ENCODE data around the gene TTC28. TPM values are rescaled to one million over a fixed set of nuclear protein-coding genes. Genes with fewer than 3 reads are reported as not detected.
"Not testable (repeated sequence)": the region's sequence is repeated elsewhere in the genome, so short reads cannot be mapped to it uniquely, and the experiment has no call there.

Gene TTC28
- 1.3 and 2.2 TPM in 2 replicates for total RNA-seq

DNA sequence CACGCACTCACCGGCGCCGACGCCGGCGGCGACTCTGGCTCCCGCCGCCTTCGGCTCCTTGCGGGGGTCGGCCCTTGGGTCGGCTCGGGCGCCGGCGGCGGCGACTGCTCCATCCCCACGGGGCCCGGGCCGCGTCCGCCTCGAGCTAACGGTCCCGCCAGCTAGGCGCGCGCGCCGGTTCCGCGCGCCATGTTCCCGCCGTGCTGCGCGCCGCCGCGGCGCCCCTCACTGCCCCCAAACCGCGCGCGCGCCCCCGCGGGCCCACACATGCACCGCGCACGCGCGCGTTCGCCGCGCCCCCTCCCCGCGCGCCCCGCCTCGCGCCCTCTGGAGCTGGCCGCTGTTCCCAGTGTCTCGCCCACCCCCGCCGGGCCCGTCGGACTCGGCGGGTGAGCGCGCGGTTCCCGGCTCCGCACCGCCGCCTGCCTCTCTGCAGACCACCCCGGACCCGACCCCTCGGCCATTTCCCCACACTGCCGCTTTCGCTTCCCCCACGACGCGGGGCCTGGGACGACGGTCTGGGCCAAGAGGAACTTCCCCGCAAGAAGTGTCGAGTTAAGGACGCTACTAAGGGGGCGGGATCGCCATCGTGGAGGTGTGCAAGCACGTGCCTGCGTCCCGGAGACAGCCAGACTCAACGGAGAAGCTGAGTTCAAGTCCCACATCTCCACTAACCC, at the start of gene TTC28:
TSS of gene TTC28 (minus strand) at position 230 of the 677 bp plus-strand sequence. CDS start at position 113, 117 bp downstream.
- H3K27ac Mint-ChIP-seq; H3K9me3 Mint-ChIP-seq; H3K36me3 Mint-ChIP-seq (ENCODE audit: low read depth): not testable (repeated sequence)
- intact Hi-C loops (cut with micrococcal nuclease) = loop anchor here (10.0 kb wide), 1 partner anchor 275 kb away; no protein-coding TSS in a partner anchor
- Mint-ChIP-seq H3K4me3 (peak within 1 kb of the TSS; percentile 81), H3K27me3 (peaks cover 70% of the 10 kb centered on the region), H3K4me1 (peaks cover 14% of the 10 kb centered on the region)
- DNase-seq = peak; percentile 71

DNA sequence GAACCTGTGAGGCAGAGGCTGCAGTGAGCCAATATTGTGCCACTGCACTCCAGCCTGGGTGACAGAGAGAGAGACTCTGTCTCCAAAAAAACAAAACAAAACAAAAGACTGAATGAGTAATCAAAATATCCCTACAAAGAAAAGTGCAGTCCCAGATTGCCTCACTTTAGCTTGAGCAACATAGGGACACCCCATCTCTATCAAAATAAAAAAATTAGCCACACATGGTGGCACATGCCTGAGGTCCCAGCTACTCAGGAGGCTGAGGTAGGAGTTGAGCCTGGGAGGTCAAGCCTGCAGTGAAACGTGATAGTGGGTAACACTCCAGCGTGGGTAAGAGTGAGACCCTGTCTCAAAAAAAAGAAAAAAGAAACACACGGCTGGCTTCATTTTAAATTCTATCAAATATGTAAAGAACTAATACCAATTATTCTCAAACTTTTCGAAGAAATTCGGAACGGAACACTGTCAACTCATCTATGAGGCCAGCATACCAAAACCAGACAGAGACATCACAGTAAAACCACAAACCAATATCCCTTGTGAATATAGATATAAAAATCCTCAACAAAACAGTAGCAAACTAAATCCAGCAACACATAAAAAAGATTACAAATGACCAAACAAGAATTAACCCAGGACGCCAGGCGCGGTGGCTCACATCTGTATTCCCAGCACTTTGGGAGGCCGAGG, 49.1 kb upstream of the TTC28 start:
- H3K9me3 Mint-ChIP-seq = no peaks in the 10 kb centered on the region
- H3K36me3 Mint-ChIP-seq (ENCODE audit: low read depth) = peaks cover 46% of the 10 kb centered on the region
- H3K27ac Mint-ChIP-seq = no peak overlapping the region
- H3K27me3 Mint-ChIP-seq = no peaks in the 10 kb centered on the region
- DNase-seq = no peak
- intact Hi-C loops (cut with micrococcal nuclease) = no loop called here
- no peak overlapping the region for H3K4me3 Mint-ChIP-seq
- H3K4me1 Mint-ChIP-seq = peaks cover 2% of the 10 kb centered on the region

DNA sequence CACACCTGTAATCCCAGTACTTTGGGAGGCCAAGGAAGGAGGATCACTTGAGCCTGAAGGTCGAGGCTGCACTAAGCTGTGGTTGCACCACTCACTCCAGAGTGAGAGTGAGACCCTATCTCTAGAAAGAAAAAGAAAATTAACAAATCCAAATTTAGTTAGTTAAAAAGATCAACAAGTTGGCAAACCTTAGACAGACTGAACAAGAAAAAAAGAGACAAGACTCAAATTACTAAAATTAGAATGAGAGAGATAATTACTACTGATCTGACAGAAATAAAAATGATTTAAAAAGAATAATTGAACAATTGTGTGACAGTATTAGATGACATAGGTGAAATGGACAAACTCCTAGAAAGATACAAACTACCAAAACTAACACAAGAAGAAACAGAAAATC, 48.4 kb upstream of the TTC28 start:
- Mint-ChIP-seq H3K4me1 (peaks cover 2% of the 10 kb centered on the region), H3K4me3 (no peak overlapping the region), H3K27ac (no peak overlapping the region), H3K36me3 (ENCODE audit: low read depth) (peaks cover 45% of the 10 kb centered on the region), H3K27me3 (no peaks in the 10 kb centered on the region), H3K9me3 (no peaks in the 10 kb centered on the region)
- intact Hi-C loops (cut with micrococcal nuclease) = no loop called here
- DNase-seq = no peak

DNA sequence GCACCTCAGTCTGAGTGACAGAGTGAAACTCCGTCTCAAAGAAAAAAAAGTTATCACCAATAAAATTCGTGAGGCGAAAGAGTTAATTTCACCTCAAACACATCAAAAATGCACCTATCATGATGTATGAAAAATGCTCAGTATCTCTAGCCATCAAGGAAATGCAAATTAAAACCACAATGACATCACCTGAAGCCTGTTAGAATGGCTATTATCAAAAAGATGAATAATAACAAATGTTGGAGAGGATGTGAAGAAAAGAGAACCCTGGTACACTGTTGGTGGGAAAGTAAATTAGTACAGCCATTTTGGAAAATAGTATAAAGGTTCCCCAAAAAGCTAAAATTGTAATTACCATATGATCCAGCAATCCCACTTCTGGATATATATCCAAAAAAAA, 38.4 kb upstream of the TTC28 start:
- DNase-seq = no peak
- Mint-ChIP-seq H3K36me3 (ENCODE audit: low read depth) (peaks cover 34% of the 10 kb centered on the region), H3K4me3 (no peak overlapping the region), H3K27ac (no peak overlapping the region), H3K4me1 (peaks cover 12% of the 10 kb centered on the region), H3K9me3 (no peaks in the 10 kb centered on the region), H3K27me3 (no peaks in the 10 kb centered on the region)
- intact Hi-C loops (cut with micrococcal nuclease) = no loop called here

DNA sequence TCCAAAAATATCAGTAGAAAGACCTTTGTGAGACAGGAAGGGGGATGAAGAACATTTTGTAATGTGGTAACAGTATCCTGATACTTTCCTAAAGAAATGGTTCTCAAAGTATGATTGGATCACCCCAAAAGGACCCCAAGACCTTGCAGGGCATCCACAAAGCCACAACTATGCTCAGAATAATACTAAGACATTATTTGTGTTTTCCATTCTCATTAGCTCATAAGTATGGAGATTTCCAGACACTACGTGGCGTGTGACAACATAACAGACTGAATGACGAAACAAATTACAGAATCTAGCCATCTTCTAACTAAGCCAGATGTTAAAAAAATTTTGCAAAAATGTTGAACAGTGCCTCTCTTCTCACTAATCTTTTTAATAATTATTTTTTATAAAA, 37.0 kb upstream of the TTC28 start:
- Mint-ChIP-seq H3K4me3 (no peak overlapping the region), H3K4me1 (peaks cover 12% of the 10 kb centered on the region), H3K27me3 (no peaks in the 10 kb centered on the region), H3K27ac (no peak overlapping the region), H3K36me3 (ENCODE audit: low read depth) (peaks cover 41% of the 10 kb centered on the region), H3K9me3 (no peaks in the 10 kb centered on the region)
- intact Hi-C loops (cut with micrococcal nuclease) = no loop called here
- DNase-seq = no peak

DNA sequence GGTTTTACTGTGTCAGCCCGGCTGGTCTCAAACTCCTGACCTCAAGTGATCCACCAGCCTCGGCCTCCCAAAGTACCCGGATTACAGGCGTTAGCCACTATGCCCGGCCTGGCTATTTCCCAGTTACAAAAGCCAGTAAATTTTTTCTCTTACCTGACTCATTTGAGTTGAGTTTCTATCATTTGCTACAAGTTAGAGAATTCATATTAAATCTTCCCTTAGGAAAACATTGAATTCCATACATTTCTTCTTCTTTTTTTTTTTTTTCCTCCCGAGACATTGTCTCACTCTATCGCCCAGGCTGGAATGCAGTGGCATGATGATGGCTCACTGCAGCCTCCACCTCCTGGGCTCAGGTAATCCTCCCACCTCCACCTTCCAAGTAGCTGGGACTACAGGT, 36.0 kb upstream of the TTC28 start:
- DNase-seq = no peak
- no peaks in the 10 kb centered on the region for H3K9me3 Mint-ChIP-seq
- H3K27me3 Mint-ChIP-seq = no peaks in the 10 kb centered on the region
- intact Hi-C loops (cut with micrococcal nuclease) = no loop called here
- H3K36me3 Mint-ChIP-seq (ENCODE audit: low read depth) = peaks cover 48% of the 10 kb centered on the region
- H3K4me3 Mint-ChIP-seq = no peak overlapping the region
- no peak overlapping the region for H3K27ac Mint-ChIP-seq
- H3K4me1 Mint-ChIP-seq = peaks cover 14% of the 10 kb centered on the region

DNA sequence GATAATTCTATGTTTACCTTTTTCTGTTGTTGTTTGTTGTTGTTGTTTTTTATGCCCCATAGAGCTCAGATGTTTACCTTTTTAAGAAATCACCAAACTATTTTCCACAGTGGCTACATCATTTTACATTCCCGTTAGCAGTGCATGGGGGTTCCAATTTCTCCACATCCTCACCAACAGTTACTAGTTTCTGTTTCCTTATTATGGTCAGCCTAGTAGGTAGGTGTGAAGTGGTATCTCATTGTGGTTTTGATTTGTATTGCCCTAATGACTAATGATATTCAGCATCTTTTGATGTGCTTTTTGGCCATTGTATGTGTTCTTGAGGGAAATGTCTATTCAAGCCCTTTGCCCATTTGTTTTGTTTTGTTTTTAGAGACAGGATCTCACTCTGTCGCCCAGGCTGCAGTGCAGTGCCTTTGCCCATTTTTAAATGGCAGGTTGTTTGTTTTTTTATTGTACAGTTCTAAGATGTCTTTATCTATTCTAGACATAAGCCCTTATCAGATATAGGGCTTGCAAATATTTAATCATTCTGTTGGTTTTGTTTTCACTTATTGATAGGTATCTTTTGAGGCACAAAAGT, 34.5 kb upstream of the TTC28 start:
- Mint-ChIP-seq H3K36me3 (ENCODE audit: low read depth) (peaks cover 49% of the 10 kb centered on the region), H3K9me3 (no peaks in the 10 kb centered on the region), H3K27me3 (no peaks in the 10 kb centered on the region), H3K27ac (no peak overlapping the region), H3K4me1 (peaks cover 14% of the 10 kb centered on the region), H3K4me3 (no peak overlapping the region)
- no peak for DNase-seq
- intact Hi-C loops (cut with micrococcal nuclease) = no loop called here

DNA sequence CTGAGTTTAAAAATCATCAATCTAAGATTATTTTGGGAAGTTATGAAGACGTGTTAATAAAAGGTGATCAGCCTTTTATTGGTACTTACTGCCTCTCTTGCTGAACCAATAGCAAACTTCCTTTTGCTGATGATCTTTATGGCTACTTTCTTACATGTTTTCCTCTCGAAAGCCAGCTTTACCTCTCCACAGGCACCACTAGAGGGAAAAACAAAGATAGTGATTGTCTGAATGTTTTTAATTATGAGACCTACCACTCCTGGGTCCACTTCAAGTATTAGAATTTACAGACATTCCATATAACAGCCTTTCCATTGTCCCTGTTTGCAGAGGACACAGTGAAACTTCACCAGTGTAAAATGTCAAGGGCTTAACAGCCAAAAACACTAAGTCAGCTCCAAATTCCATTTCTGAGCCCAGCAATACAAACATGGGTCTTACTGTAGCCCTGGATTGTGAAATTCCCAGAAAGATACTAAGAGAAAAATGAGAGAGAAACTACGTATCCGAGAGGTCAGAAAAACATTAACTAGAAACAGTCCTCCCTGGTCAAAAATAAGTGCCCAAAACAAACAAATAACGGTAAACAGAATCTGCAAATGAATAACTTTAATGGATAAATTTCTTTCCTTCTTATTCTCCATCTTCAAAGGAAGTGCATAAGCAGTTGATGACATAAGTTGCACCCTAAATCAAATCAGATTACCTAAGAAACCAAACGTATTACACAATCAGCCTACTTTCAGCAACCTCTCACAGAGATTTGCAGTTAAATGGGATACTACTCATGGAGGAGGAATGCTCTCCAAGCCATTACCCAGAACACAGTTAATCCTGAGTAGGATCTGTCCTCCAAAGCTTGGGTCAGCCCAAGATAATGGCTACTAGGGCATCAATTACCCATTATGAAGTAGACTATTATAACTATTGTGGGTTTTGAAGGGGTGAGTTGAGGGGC, 32.5 kb upstream of the TTC28 start:
- no peak for DNase-seq
- Mint-ChIP-seq H3K27ac (no peak overlapping the region), H3K27me3 (no peaks in the 10 kb centered on the region), H3K9me3 (no peaks in the 10 kb centered on the region), H3K4me1 (peaks cover 10% of the 10 kb centered on the region), H3K4me3 (no peak overlapping the region), H3K36me3 (ENCODE audit: low read depth) (peaks cover 52% of the 10 kb centered on the region)
- intact Hi-C loops (cut with micrococcal nuclease) = no loop called here

DNA sequence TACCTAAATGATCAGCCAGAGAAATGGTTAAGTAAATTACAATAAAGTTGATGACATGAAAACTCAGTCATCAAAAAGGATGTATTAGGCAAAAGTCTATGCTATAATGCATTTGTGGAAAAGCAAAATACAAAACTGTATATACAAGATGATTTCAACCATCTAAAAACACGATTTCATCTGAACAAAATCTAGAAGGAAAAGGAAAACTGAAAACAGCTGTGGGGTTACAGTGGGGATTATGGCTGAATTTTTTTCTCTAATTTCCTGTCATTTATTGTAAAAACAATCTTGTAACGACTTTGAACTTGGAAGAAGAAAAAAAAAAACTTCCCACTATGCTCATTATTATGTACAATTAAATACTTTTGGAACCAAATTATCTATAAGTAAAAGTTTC, 31.7 kb upstream of the TTC28 start:
- H3K36me3 Mint-ChIP-seq (ENCODE audit: low read depth) = peaks cover 50% of the 10 kb centered on the region
- H3K4me1 Mint-ChIP-seq = peaks cover 10% of the 10 kb centered on the region
- no peak for DNase-seq
- H3K27me3 Mint-ChIP-seq = no peaks in the 10 kb centered on the region
- H3K4me3 Mint-ChIP-seq = no peak overlapping the region
- intact Hi-C loops (cut with micrococcal nuclease) = no loop called here
- H3K9me3 Mint-ChIP-seq = no peaks in the 10 kb centered on the region
- H3K27ac Mint-ChIP-seq = no peak overlapping the region

DNA sequence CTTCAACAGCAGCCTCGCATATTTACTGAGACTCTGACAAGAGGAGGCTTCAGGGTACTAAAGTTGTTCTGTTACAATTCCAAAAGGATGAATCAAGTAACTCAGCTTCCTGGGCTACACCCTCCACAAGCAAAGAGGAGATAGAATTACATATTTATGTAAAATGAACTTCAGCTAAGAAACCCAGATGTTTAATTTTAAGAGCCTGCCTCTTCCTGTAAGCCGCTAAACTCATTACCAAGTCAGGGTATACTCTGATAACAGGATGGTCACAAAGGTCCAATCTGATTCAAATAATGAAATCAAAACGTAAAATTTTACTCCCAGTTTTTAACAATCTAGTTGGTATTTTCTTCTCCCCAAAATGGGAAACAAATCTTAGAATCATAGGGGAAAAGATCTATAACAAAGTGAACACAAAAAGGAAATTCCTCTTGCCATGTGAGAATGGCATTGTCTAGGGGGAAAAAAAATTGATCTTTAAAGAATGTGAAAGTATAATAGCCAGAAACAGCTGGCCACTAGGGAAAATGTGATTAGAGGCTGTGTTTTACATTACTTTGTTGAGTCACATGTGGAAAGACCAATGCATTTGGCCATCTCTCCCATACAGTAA, 31.0 kb upstream of the TTC28 start:
- H3K27ac Mint-ChIP-seq = no peak overlapping the region

DNA sequence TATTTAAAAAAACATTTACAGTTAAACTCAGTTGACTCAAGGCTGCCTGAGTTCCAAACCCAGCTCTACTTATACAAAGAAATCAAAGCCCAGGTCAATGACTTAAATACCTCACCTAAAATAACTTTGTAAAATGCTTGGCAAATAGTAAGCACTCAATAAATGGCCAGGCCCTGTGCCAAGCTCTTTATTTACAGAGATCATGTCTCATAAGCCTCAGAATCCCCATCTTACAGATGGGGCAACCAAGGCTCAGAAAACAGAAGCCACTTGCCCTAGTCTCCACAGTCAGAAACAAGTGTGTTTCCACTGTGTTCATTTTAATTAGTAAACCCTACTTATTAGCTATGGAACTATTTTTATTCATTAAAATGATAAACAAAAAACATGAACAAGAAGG, 30.5 kb upstream of the TTC28 start:
- DNase-seq = no peak
- Mint-ChIP-seq H3K27ac (no peak overlapping the region), H3K36me3 (ENCODE audit: low read depth) (peaks cover 49% of the 10 kb centered on the region), H3K27me3 (no peaks in the 10 kb centered on the region), H3K4me1 (peaks cover 10% of the 10 kb centered on the region), H3K9me3 (no peaks in the 10 kb centered on the region), H3K4me3 (no peak overlapping the region)
- intact Hi-C loops (cut with micrococcal nuclease) = no loop called here

More for the DNA sequence above, 31.0 kb upstream of the TTC28 start:
- no peak for DNase-seq
- Mint-ChIP-seq H3K27me3 (no peaks in the 10 kb centered on the region), H3K4me3 (no peak overlapping the region), H3K9me3 (no peaks in the 10 kb centered on the region), H3K4me1 (peaks cover 10% of the 10 kb centered on the region), H3K36me3 (ENCODE audit: low read depth) (peaks cover 50% of the 10 kb centered on the region)
- intact Hi-C loops (cut with micrococcal nuclease) = no loop called here

DNA sequence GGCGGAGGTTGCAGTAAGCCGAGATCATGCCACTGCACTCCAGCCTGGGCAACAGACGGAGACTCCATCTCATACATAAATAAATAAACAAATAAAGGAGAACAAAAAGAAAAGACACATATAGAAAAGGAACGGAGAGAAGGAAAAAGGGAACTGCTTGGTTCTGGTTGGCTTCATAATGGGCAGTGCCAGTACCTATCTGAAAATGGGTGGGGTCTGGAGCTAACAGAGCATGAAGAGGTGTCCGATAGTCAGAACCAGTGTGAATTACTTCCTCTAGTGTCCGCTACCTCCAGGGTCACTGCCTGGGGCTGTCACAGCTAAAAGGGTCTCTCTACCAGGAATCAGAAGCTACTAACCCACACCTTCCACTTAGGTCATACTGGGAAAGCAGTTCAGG, 27.2 kb upstream of the TTC28 start:
- peaks cover 1% of the 10 kb centered on the region for H3K4me1 Mint-ChIP-seq
- peaks cover 46% of the 10 kb centered on the region for H3K36me3 Mint-ChIP-seq (ENCODE audit: low read depth)
- H3K27me3 Mint-ChIP-seq = no peaks in the 10 kb centered on the region
- no peaks in the 10 kb centered on the region for H3K9me3 Mint-ChIP-seq
- DNase-seq = no peak
- no peak overlapping the region for H3K27ac Mint-ChIP-seq
- intact Hi-C loops (cut with micrococcal nuclease) = no loop called here
- no peak overlapping the region for H3K4me3 Mint-ChIP-seq

DNA sequence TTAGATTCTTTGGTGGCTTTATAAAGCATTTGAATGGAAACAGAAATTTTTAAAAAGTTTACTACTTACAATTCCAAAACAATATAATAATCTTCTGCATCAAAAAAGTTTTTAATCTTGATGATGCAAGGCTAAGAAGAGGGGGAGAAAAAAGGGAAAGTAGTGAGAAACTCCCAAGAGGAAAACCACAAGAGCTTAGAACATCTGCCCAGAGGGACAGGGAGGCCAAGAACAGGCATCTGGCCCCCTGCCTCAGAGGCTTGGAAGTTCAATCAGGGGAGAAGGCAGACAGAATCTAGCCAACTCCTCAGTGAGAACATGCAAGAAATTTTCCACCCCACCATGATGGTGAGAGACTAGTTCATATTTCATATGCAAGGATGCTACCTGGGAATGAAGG, 23.8 kb upstream of the TTC28 start:
- Mint-ChIP-seq H3K27ac (no peak overlapping the region), H3K4me3 (no peak overlapping the region), H3K9me3 (no peaks in the 10 kb centered on the region), H3K27me3 (no peaks in the 10 kb centered on the region), H3K36me3 (ENCODE audit: low read depth) (peaks cover 37% of the 10 kb centered on the region), H3K4me1 (no peaks in the 10 kb centered on the region)
- no peak for DNase-seq
- intact Hi-C loops (cut with micrococcal nuclease) = no loop called here
